NT2/D1 (cell line): ENCODE data around the gene NTRK2.

Experiments
- SUZ12 ChIP-seq: IDR thresholded peaks from 2 replicates; pipeline ENCODE4 v1.6.1; 2011; ENCODE audit not compliant: insufficient read length, insufficient read depth; ENCODE audit errors: extremely low read depth
- YY1 ChIP-seq: IDR thresholded peaks from 2 replicates; pipeline ENCODE4 v1.6.1; 2011; ENCODE audit not compliant: insufficient read length, insufficient read depth
- ZNF274 ChIP-seq: IDR thresholded peaks from 2 replicates; pipeline ENCODE4 v1.6.1; 2011; ENCODE audit warnings: mild to moderate bottlenecking, low read depth, low read length

DNA sequence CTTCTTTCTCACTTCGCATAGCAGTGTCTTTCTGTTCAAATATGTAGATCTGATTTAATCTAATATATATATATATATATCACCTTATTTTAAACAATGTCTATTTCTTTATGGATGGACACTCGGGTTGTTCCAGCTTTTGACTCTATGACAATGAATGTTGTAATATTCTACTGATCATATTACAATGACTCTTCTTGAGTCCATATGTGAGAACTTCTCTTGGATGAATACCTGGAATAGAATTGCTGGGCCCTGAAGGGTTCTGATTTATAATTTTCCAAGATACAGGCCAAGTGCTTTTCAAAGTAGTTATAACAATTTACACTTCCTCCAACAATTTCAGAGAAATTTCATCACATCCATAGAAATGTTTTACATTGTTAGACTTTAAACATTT, 28.8 kb downstream of the NTRK2 start:
- no peak for TF ChIP-seq ZNF274
- no peak for TF ChIP-seq YY1
- TF ChIP-seq SUZ12, result no peak
